ENCODE data around the gene AIP. TPM values are rescaled to one million over a fixed set of nuclear protein-coding genes. Genes with fewer than 3 reads are reported as not detected.

The AIP gene
- total and polyA plus RNA-seq, 9 of the 15 experiments (the other 6 are each of a cell fraction or from before 2014, with no cell fraction given) = 5.2 to 92.5 (median 52.7) TPM

DNA sequence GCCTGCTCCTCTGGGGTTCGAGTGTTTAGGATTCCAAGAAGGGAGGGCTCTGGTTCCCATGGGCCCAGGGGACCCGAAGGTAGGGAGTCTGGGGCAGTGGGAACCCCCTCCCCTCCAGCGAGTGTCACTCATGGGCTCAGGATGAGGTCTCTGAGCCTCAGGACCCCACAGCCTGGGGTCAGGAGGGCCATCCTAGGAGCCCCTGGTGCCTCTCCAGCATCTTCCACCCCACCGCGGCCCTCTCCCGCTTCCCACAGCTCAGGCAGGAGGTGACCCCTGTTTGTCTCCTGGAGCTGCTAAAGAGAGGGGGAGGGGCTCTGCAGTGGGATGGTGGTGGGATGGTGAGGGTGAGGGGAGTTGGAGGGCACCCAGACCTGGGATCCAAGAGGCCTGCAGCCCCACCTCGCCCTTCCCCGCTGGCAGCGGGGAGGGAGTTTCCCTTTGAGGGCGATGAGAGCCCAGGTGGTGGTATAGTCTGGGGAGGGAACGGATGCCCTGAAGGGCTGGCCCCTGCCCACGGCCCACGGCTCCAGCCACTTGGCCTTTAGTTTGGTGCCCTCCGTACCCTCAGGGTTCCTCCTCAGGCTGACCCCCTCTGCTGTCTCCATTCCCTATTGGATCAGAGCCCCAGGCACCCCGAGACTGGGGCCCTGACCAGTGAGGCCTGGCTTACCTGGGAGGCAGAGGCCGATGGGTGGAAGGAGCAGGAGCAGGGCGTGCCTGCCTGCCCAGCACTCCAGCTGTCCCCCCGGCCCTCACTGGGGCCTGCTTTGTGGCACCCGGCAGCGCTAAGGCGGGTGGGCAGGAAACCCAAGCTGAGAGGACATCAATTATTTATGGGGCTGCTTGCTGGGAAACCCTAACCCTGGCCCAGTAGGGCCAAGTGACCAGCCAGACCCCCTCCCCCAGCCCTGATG, 28.8 kb upstream of the AIP start:
- H3K9ac ChIP-seq (ENCODE audit: insufficient read depth in 1 of 2, low read depth in 2 of 2, low read length in 2 of 2) = peak overlapping the region in 1 of 2 experiments; percentile 4; a peak in 2 of 4 replicates
- POLR2A ChIA-PET = interaction anchor here (0.6 kb wide), 1 partner anchor 85 kb away, joined by 3 read pairs; no protein-coding TSS in a partner anchor
- TF ChIP-seq, protein P1, sequence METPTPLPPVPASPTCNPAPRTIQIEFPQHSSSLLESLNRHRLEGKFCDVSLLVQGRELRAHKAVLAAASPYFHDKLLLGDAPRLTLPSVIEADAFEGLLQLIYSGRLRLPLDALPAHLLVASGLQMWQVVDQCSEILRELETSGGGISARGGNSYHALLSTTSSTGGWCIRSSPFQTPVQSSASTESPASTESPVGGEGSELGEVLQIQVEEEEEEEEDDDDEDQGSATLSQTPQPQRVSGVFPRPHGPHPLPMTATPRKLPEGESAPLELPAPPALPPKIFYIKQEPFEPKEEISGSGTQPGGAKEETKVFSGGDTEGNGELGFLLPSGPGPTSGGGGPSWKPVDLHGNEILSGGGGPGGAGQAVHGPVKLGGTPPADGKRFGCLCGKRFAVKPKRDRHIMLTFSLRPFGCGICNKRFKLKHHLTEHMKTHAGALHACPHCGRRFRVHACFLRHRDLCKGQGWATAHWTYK (CRISPR knock-in tag; IDR thresholded peaks at IDR 0.05) = no peak
- TF ChIP-seq, protein P2, sequence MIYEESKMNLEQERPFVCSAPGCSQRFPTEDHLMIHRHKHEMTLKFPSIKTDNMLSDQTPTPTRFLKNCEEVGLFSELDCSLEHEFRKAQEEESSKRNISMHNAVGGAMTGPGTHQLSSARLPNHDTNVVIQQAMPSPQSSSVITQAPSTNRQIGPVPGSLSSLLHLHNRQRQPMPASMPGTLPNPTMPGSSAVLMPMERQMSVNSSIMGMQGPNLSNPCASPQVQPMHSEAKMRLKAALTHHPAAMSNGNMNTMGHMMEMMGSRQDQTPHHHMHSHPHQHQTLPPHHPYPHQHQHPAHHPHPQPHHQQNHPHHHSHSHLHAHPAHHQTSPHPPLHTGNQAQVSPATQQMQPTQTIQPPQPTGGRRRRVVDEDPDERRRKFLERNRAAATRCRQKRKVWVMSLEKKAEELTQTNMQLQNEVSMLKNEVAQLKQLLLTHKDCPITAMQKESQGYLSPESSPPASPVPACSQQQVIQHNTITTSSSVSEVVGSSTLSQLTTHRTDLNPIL (CRISPR knock-in tag; IDR thresholded peaks at IDR 0.05) = no peak
- no peak for TF ChIP-seq SMARCE1 (IDR thresholded peaks at IDR 0.05)
- no peak for TF ChIP-seq ZNF311 (CRISPR knock-in tag; IDR thresholded peaks at IDR 0.05)
- no peak for TF ChIP-seq MIER1 (IDR thresholded peaks at IDR 0.05; ENCODE audit: low read depth)
- no peak for TF ChIP-seq ZNF589 (CRISPR knock-in tag; IDR thresholded peaks at IDR 0.05; ENCODE audit: low read depth)
- TF ChIP-seq, protein P3, sequence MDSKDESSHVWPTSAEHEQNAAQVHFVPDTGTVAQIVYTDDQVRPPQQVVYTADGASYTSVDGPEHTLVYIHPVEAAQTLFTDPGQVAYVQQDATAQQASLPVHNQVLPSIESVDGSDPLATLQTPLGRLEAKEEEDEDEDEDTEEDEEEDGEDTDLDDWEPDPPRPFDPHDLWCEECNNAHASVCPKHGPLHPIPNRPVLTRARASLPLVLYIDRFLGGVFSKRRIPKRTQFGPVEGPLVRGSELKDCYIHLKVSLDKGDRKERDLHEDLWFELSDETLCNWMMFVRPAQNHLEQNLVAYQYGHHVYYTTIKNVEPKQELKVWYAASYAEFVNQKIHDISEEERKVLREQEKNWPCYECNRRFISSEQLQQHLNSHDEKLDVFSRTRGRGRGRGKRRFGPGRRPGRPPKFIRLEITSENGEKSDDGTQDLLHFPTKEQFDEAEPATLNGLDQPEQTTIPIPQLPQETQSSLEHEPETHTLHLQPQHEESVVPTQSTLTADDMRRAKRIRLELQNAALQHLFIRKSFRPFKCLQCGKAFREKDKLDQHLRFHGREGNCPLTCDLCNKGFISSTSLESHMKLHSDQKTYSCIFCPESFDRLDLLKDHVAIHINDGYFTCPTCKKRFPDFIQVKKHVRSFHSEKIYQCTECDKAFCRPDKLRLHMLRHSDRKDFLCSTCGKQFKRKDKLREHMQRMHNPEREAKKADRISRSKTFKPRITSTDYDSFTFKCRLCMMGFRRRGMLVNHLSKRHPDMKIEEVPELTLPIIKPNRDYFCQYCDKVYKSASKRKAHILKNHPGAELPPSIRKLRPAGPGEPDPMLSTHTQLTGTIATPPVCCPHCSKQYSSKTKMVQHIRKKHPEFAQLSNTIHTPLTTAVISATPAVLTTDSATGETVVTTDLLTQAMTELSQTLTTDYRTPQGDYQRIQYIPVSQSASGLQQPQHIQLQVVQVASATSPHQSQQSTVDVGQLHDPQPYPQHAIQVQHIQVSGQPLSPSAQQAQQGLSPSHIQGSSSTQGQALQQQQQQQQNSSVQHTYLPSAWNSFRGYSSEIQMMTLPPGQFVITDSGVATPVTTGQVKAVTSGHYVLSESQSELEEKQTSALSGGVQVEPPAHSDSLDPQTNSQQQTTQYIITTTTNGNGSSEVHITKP (IDR thresholded peaks at IDR 0.05; ENCODE audit: partially characterized antibody) = no peak
- TF ChIP-seq GTF2A2 (tag; IDR thresholded peaks at IDR 0.05) = no peak
- no peak for TF ChIP-seq MAFF (IDR thresholded peaks at IDR 0.05; ENCODE audit: low read length)
- no peak for TF ChIP-seq ZNF76 (CRISPR knock-in tag; IDR thresholded peaks at IDR 0.05; ENCODE audit: borderline replicate concordance)
- TF ChIP-seq ZNF3 (CRISPR knock-in tag; IDR thresholded peaks at IDR 0.05) = no peak
- TF ChIP-seq, protein P4, sequence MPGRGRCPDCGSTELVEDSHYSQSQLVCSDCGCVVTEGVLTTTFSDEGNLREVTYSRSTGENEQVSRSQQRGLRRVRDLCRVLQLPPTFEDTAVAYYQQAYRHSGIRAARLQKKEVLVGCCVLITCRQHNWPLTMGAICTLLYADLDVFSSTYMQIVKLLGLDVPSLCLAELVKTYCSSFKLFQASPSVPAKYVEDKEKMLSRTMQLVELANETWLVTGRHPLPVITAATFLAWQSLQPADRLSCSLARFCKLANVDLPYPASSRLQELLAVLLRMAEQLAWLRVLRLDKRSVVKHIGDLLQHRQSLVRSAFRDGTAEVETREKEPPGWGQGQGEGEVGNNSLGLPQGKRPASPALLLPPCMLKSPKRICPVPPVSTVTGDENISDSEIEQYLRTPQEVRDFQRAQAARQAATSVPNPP (IDR thresholded peaks at IDR 0.05; ENCODE audit: borderline replicate concordance, insufficient read depth, insufficient read length) = no peak

More for the DNA sequence above, 28.8 kb upstream of the AIP start:
- peaks cover 0 to 49% of the 10 kb centered on the region in 2 experiments; a peak in 2 of 5 replicates for H3K4me1 ChIP-seq (replicated peaks in 1 of 2; ENCODE audit: control insufficient read depth in 2 of 2, insufficient read depth in 2 of 2, low read length in 2 of 2)
- ATAC-seq (no peak), FAIRE-seq (no peak), DNase-seq (ENCODE audit: extremely low read depth in 1 of 4, low spot score in 3 of 4) (no peak)
- CTCF ChIA-PET (ENCODE audit: low intra/inter-chr PET ratio) = no interaction called here
- WGBS (ENCODE audit: insufficient coverage, low coverage, missing lambda C conversion rate) = 68% methylated on average over 17 of the region's 21 CpGs
- H3K27ac ChIP-seq (ENCODE audit: extremely low read depth, low read depth, low read length) = no peak overlapping the region
- no peaks in the 10 kb centered on the region for H3K9me3 ChIP-seq (replicated peaks; ENCODE audit: control insufficient read depth, insufficient read depth, low read depth, low read length)
- H3K9me1 ChIP-seq (ENCODE audit: control insufficient read depth, insufficient read depth, low read length) = no peaks in the 10 kb centered on the region
- H3K4me3 ChIP-seq = no peak overlapping the region
- no peak overlapping the region for H3K4me2 ChIP-seq (ENCODE audit: insufficient read depth, low read length)
- H3K79me2 ChIP-seq (ENCODE audit: control insufficient read depth, insufficient read depth, low read length) = no peaks in the 10 kb centered on the region
- in situ Hi-C loops (cut with MboI) = no loop called here
- BruUV-seq (replicated peaks) = no TSS peak
- no peak overlapping the region for H2AFZ ChIP-seq (ENCODE audit: low read depth, low read length)
- no peaks in the 10 kb centered on the region for H3K27me3 ChIP-seq (ENCODE audit: control insufficient read depth in 2 of 2, insufficient read depth in 2 of 2, low read length in 2 of 2)
- no peaks in the 10 kb centered on the region for H3K36me3 ChIP-seq (ENCODE audit: control insufficient read depth, insufficient read depth, low read length)
- intact Hi-C loops (cut with micrococcal nuclease) = no loop called here
- no peaks in the 10 kb centered on the region for H4K20me1 ChIP-seq (replicated peaks; ENCODE audit: control insufficient read depth, insufficient read depth, low read length)

Measured in K562 (cell line).